WTC11 (cell line): Measurements from ENCODE around the gene ZMPSTE24. TPM values are rescaled to one million over a fixed set of nuclear protein-coding genes. Genes with fewer than 3 reads are reported as not detected.
A peak's percentile ranks its signal among the peaks of the same experiment; 100 is the strongest.

Source experiments
- CBFB ChIP-seq: sonication (generic); formaldehyde crosslinking; IDR thresholded peaks from 2 replicates; pipeline ENCODE4 v1.8.1; 2022; ENCODE audit warnings: mild to moderate bottlenecking, low read depth, missing genetic modification reagents
- CREM ChIP-seq: sonication (generic); formaldehyde crosslinking; IDR thresholded peaks from 2 replicates; pipeline ENCODE4 v1.8.1; 2022; ENCODE audit warnings: mild to moderate bottlenecking, missing genetic modification reagents, moderate library complexity
- CTCF ChIP-seq: fragments of 200-600 bp; IDR thresholded peaks from 2 replicates; pipeline ENCODE4 v1.8.0; 2022; ENCODE audit warnings: antibody characterized with exemption
- FOXK1 ChIP-seq: sonication (generic); formaldehyde crosslinking; IDR thresholded peaks from 2 replicates; pipeline ENCODE4 v1.8.0; 2022; ENCODE audit warnings: mild to moderate bottlenecking, moderate library complexity, missing genetic modification reagents
- FOXP4 ChIP-seq: sonication (generic); formaldehyde crosslinking; IDR thresholded peaks from 2 replicates; pipeline ENCODE4 v1.8.0; 2022; ENCODE audit warnings: mild to moderate bottlenecking, missing genetic modification reagents
- IRF2 ChIP-seq: sonication (generic); formaldehyde crosslinking; IDR thresholded peaks from 2 replicates; pipeline ENCODE4 v1.8.0; 2022; ENCODE audit warnings: low read depth, missing genetic modification reagents, borderline replicate concordance
- MAX ChIP-seq: sonication (generic); formaldehyde crosslinking; IDR thresholded peaks from 2 replicates; pipeline ENCODE4 v1.8.0; 2022; ENCODE audit warnings: mild to moderate bottlenecking, missing genetic modification reagents
- NR3C1 ChIP-seq: sonication (generic); formaldehyde crosslinking; conservative IDR thresholded peaks from 2 replicates; pipeline ENCODE4 v1.8.1; 2023; ENCODE audit warnings: low read depth, mild to moderate bottlenecking, missing genetic modification reagents
- OVOL2 ChIP-seq: fragments of 250-450 bp; sonication (Bioruptor Pico); IDR thresholded peaks from 2 replicates; pipeline ENCODE4 v1.9.0; 2021; ENCODE audit warnings: mild to moderate bottlenecking, borderline replicate concordance
- PRDM15 ChIP-seq: sonication (generic); formaldehyde crosslinking; IDR thresholded peaks from 2 replicates; pipeline ENCODE4 v1.8.0; 2022; ENCODE audit warnings: missing genetic modification reagents
- PREB ChIP-seq: sonication (generic); formaldehyde crosslinking; IDR thresholded peaks from 2 replicates; pipeline ENCODE4 v1.8.1; 2022; ENCODE audit warnings: mild to moderate bottlenecking, missing genetic modification reagents, moderate library complexity, borderline replicate concordance
- TP53 ChIP-seq: sonication (generic); formaldehyde crosslinking; IDR thresholded peaks from 2 replicates; pipeline ENCODE4 v1.8.1; 2023; ENCODE audit warnings: mild to moderate bottlenecking, missing genetic modification reagents
- ZBTB43 ChIP-seq: sonication (generic); formaldehyde crosslinking; IDR thresholded peaks from 2 replicates; pipeline ENCODE4 v1.8.1; 2023; ENCODE audit warnings: mild to moderate bottlenecking, missing genetic modification reagents
- ZNF263 ChIP-seq: sonication (generic); formaldehyde crosslinking; IDR thresholded peaks from 2 replicates; pipeline ENCODE4 v1.8.1; 2022; ENCODE audit warnings: low read depth, mild to moderate bottlenecking, moderate library complexity, missing genetic modification reagents
- ZNF671 ChIP-seq: fragments of 250-450 bp; sonication (Bioruptor Pico); IDR thresholded peaks from 2 replicates; pipeline ENCODE4 v1.8.0; 2021; ENCODE audit warnings: mild to moderate bottlenecking
- total RNA-seq: library from RNA; stranded (reverse); gene quantifications from 3 replicates; pipeline ENCODE4 v1.2.3, GENCODE V29; 2021

ZMPSTE24 gene
- total RNA-seq, 1 experiment from 2014 or later = 31.7 TPM

- TF ChIP-seq ZBTB43 (CRISPR knock-in tag) = no peak
- peak; percentile 55; the same call in 1 of the 2 replicates for TF ChIP-seq MAX (CRISPR knock-in tag)
- 0 out of 2 replicates have a peak, but pooled peaks have one; percentile 23 for TF ChIP-seq FOXK1 (CRISPR knock-in tag)
- no peak for TF ChIP-seq PREB (CRISPR knock-in tag)
- peak; percentile 96 for TF ChIP-seq CTCF
- TF ChIP-seq CBFB (CRISPR knock-in tag) = no peak
- 0 out of 2 replicates have a peak, but pooled peaks have one; percentile 29 for TF ChIP-seq CREM
- no peak for TF ChIP-seq ZNF671 (CRISPR knock-in tag)
- TF ChIP-seq FOXP4 (CRISPR knock-in tag) = peak; percentile 50; the same call in 1 of the 2 replicates
- no peak for TF ChIP-seq OVOL2 (CRISPR knock-in tag)
- TF ChIP-seq TP53 = no peak
- no peak for TF ChIP-seq ZNF263 (CRISPR knock-in tag)
- no peak for TF ChIP-seq NR3C1 (CRISPR knock-in tag)
- TF ChIP-seq PRDM15 (CRISPR knock-in tag) = no peak
- TF ChIP-seq IRF2 = no peak
Observed at GRCh38 chr1:40315239-40315794, 57.3 kb downstream of the ZMPSTE24 start (continued).
